Activated CD8-positive, alpha-beta T cell treated with anti-CD3 and anti-CD28 coated beads for 36 hours (primary cell): ENCODE results near the gene VWA5B2. TPM values are rescaled to one million over a fixed set of nuclear protein-coding genes. Genes with fewer than 3 reads are reported as not detected.

ENCODE experiments used
- ATAC-seq: fragments of 200-7000 bp; cut with Tn5 transposase; one replicate; pipeline ENCODE4 v1.10.0; 2021; ENCODE audit warnings: mild to moderate bottlenecking, moderate library complexity
- CTCF ChIA-PET: fragments of 350-600 bp; sonication (Branson Sonifier 250); formaldehyde crosslinking; loops from one replicate; lab custom pipeline; 2021; ENCODE audit warnings: antibody characterized with exemption; lab: Charles Lee
- POLR2A ChIA-PET: fragments of 350-600 bp; sonication (Branson Sonifier 250); formaldehyde crosslinking; loops from one replicate; lab custom pipeline; 2021; ENCODE audit warnings: antibody characterized with exemption; lab: Charles Lee
- DNase-seq: peaks from one replicate; pipeline ENCODE4 v3.0.0-alpha.2; 2020
- H3K27ac Mint-ChIP-seq: one replicate; pipeline ENCODE4 v1.8.0; 2021; ENCODE audit warnings: mild to moderate bottlenecking, mixed read lengths
- H3K27me3 Mint-ChIP-seq: one replicate; pipeline ENCODE4 v1.8.0; 2021; ENCODE audit warnings: mixed read lengths
- H3K36me3 Mint-ChIP-seq: one replicate; pipeline ENCODE4 v1.8.0; 2021; ENCODE audit warnings: low read depth, mixed read lengths
- H3K4me1 Mint-ChIP-seq: one replicate; pipeline ENCODE4 v1.8.0; 2021; ENCODE audit warnings: low read depth, mixed read lengths
- H3K4me3 Mint-ChIP-seq: one replicate; pipeline ENCODE4 v1.8.0; 2021; ENCODE audit warnings: mild to moderate bottlenecking, moderate library complexity, mixed read lengths
- H3K9me3 Mint-ChIP-seq: one replicate; pipeline ENCODE4 v1.8.0; 2021; ENCODE audit warnings: mixed read lengths
- intact Hi-C: fragments of 100-400 bp; cut with micrococcal nuclease; formaldehyde crosslinking; loops from one replicate; pipeline ENCODE4 v1.10.0; 2022
- total RNA-seq, 2 experiments: library from RNA; stranded (reverse); gene quantifications; one replicate each; pipeline ENCODE4 v1.2.3, GENCODE V29; 2021
- TF ChIP-seq, protein P1 (sequence below): fragments of 200-600 bp; IDR thresholded peaks from one replicate; pipeline ENCODE4 v1.8.0; 2022; ENCODE audit warnings: antibody characterized with exemption, mild to moderate bottlenecking

The VWA5B2 gene
- total RNA-seq, 2 experiments from 2014 or later, result not detected

GRCh38 chr3:184239221-184239620 is 9.8 kb downstream of the VWA5B2 start:
- Mint-ChIP-seq H3K9me3 (no peaks in the 10 kb centered on the region), H3K27me3 (no peaks in the 10 kb centered on the region), H3K4me1 (no peaks in the 10 kb centered on the region), H3K36me3 (peaks cover 3% of the 10 kb centered on the region), H3K4me3 (no peak overlapping the region), H3K27ac (no peak overlapping the region)
- ChIA-PET CTCF (interaction anchor here (2.4 kb wide), 2 partner anchors 11 to 12 kb away, joined by 12 to 15 read pairs; partner anchors contain the start of gene EEF1AKMT4), POLR2A (interaction anchor here (1.8 kb wide), 1 partner anchor 11 kb away, joined by 9 read pairs; the partner anchor contains the start of gene VWA5B2)
- TF ChIP-seq, protein P1, sequence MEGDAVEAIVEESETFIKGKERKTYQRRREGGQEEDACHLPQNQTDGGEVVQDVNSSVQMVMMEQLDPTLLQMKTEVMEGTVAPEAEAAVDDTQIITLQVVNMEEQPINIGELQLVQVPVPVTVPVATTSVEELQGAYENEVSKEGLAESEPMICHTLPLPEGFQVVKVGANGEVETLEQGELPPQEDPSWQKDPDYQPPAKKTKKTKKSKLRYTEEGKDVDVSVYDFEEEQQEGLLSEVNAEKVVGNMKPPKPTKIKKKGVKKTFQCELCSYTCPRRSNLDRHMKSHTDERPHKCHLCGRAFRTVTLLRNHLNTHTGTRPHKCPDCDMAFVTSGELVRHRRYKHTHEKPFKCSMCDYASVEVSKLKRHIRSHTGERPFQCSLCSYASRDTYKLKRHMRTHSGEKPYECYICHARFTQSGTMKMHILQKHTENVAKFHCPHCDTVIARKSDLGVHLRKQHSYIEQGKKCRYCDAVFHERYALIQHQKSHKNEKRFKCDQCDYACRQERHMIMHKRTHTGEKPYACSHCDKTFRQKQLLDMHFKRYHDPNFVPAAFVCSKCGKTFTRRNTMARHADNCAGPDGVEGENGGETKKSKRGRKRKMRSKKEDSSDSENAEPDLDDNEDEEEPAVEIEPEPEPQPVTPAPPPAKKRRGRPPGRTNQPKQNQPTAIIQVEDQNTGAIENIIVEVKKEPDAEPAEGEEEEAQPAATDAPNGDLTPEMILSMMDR, result no peak
- intact Hi-C loops, result no loop called here
- ATAC-seq (no peak), DNase-seq (no peak)

DNA sequence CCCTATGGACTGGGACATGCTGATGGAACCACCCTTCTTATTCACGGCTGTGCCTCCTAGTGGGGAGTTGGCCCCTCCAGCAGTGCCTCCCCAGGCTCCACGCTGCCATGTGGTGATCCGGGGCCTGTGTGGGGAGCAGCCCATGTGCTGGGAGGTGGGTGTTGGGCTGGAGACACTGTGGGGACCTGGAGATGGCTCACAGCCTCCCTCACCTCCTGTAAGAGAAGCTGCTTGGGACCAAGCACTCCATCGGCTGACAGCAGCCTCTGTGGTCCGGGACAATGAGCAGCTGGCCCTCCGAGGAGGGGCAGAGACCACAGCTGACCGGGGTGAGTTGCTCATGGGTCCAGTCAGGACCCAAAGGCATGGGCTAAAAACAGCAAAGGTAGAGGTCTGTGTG is 10.3 kb downstream of the VWA5B2 start:
- peaks cover 7% of the 10 kb centered on the region for H3K36me3 Mint-ChIP-seq
- no peaks in the 10 kb centered on the region for H3K9me3 Mint-ChIP-seq
- no peak overlapping the region for H3K4me3 Mint-ChIP-seq
- ATAC-seq, result no peak
- H3K27ac Mint-ChIP-seq, result no peak overlapping the region
- H3K27me3 Mint-ChIP-seq, result no peaks in the 10 kb centered on the region
- no peaks in the 10 kb centered on the region for H3K4me1 Mint-ChIP-seq
- DNase-seq, result no peak
- TF ChIP-seq, protein P1, result no peak
- POLR2A ChIA-PET, result interaction anchor here (1.5 to 1.8 kb wide), 2 partner anchors 11 to 95 kb away, joined by 4 to 9 read pairs; partner anchors contain the start of gene VWA5B2
- CTCF ChIA-PET, result interaction anchor here (1.1 to 2.4 kb wide), 6 partner anchors 10 to 344 kb away, joined by 3 to 15 read pairs (median 8); partner anchors contain the start of gene EEF1AKMT4
- intact Hi-C loops, result no loop called here

- POLR2A ChIA-PET, result interaction anchor here (0.7 to 1.8 kb wide), 4 partner anchors 12 to 96 kb away, joined by 3 to 9 read pairs (median 4); partner anchors contain the start of genes CAMK2N2 and VWA5B2
- ATAC-seq, result peak; percentile 53
These were observed 11.2 kb downstream of the VWA5B2 start for GRCh38 chr3:184240384-184241140.

DNA sequence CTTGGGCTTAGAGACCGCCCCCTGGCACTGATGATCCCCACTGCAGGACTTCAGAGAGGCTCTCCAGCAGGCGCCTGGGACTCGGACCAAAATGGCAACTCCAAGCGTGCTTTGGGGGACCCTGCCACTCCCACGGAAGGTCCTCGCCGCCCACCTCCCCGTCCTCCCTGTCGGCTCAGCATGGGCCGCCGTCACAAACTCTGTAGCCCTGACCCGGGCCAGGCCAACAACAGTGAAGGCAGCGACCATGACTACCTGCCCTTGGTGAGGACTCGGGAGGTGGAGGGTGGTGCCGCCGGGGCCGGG is 11.7 kb downstream of the VWA5B2 start:
- ATAC-seq (no peak), DNase-seq (no peak)
- peaks cover 19% of the 10 kb centered on the region for H3K36me3 Mint-ChIP-seq
- peaks cover 3% of the 10 kb centered on the region for H3K4me1 Mint-ChIP-seq
- H3K4me3 Mint-ChIP-seq, result no peak overlapping the region
- TF ChIP-seq, protein P1, result no peak
- ChIA-PET POLR2A (interaction anchor here (1.1 to 1.8 kb wide), 3 partner anchors 12 to 96 kb away, joined by 3 to 9 read pairs (median 4); partner anchors contain the start of genes CAMK2N2 and VWA5B2), CTCF (interaction anchor here (1.2 to 2.4 kb wide), 4 partner anchors 9 to 346 kb away, joined by 3 to 15 read pairs (median 8); partner anchors contain the start of gene EEF1AKMT4)
- H3K27ac Mint-ChIP-seq, result no peak overlapping the region
- H3K9me3 Mint-ChIP-seq, result no peaks in the 10 kb centered on the region
- H3K27me3 Mint-ChIP-seq, result no peaks in the 10 kb centered on the region
- intact Hi-C loops, result no loop called here

More at GRCh38 chr3:184240384-184241140, 11.2 kb downstream of the VWA5B2 start:
- H3K27ac Mint-ChIP-seq, result no peak overlapping the region
- no peaks in the 10 kb centered on the region for H3K4me1 Mint-ChIP-seq
- H3K27me3 Mint-ChIP-seq, result no peaks in the 10 kb centered on the region
- H3K9me3 Mint-ChIP-seq, result no peaks in the 10 kb centered on the region
- H3K36me3 Mint-ChIP-seq, result peaks cover 13% of the 10 kb centered on the region
- intact Hi-C loops, result no loop called here
- CTCF ChIA-PET, result interaction anchor here (1.1 to 2.4 kb wide), 5 partner anchors 9 to 345 kb away, joined by 3 to 15 read pairs (median 6); partner anchors contain the start of gene EEF1AKMT4
- peak; percentile 35 for DNase-seq
- no peak overlapping the region for H3K4me3 Mint-ChIP-seq
- TF ChIP-seq, protein P1, result no peak
